WERI-Rb-1 (cell line): ENCODE data around the gene PML.
"Not testable (repeated sequence)": the region's sequence is repeated elsewhere in the genome, so short reads cannot be mapped to it uniquely, and the experiment has no call there.

ENCODE experiments used
- DNase-seq: peaks from one replicate; pipeline ENCODE4 v3.0.0-alpha.2; 2020
- H3K27ac ChIP-seq: fragments of 250-450 bp; sonication (Bioruptor Pico); 2 replicates; pipeline ENCODE4 v1.5.1; 2020; ENCODE audit warnings: mild to moderate bottlenecking, moderate library complexity
- H3K27me3 ChIP-seq: fragments of 250-450 bp; sonication (Bioruptor Pico); 2 replicates; pipeline ENCODE4 v1.5.1; 2021; ENCODE audit warnings: mild to moderate bottlenecking, low read depth, moderate library complexity; ENCODE audit not compliant: insufficient read depth, severe bottlenecking
- H3K36me3 ChIP-seq: fragments of 250-450 bp; sonication (Bioruptor Pico); 2 replicates; pipeline ENCODE4 v1.5.1; 2020; ENCODE audit warnings: mild to moderate bottlenecking, moderate library complexity
- H3K4me3 ChIP-seq: 2 replicates; pipeline ENCODE4 v1.5.1; 2011; ENCODE audit warnings: low read depth, mild to moderate bottlenecking, control low read depth, low read length
- H3K9me3 ChIP-seq: fragments of 250-450 bp; sonication (Bioruptor Pico); 2 replicates; pipeline ENCODE4 v1.5.1; 2021; ENCODE audit warnings: mild to moderate bottlenecking, moderate library complexity; ENCODE audit not compliant: severe bottlenecking
- CTCF ChIP-seq: IDR thresholded peaks from 2 replicates; pipeline ENCODE4 v1.5.1; 2011; ENCODE audit warnings: low read depth, mild to moderate bottlenecking, control low read depth, inconsistent platforms, low read length

Gene PML

GRCh38 chr15:73972984-73973682 lies 21.4 kb upstream of the PML start:
- H3K4me3 ChIP-seq: peak overlapping the region; percentile 8; the same call in 1 of the 2 replicates
- peak; percentile 90 for TF ChIP-seq CTCF
- peak; percentile 88 for DNase-seq
- no peaks in the 10 kb centered on the region for H3K36me3 ChIP-seq
- no peaks in the 10 kb centered on the region for H3K9me3 ChIP-seq
- no peaks in the 10 kb centered on the region for H3K27me3 ChIP-seq
- peak overlapping the region; percentile 9; the same call in 1 of the 2 replicates for H3K27ac ChIP-seq

DNA sequence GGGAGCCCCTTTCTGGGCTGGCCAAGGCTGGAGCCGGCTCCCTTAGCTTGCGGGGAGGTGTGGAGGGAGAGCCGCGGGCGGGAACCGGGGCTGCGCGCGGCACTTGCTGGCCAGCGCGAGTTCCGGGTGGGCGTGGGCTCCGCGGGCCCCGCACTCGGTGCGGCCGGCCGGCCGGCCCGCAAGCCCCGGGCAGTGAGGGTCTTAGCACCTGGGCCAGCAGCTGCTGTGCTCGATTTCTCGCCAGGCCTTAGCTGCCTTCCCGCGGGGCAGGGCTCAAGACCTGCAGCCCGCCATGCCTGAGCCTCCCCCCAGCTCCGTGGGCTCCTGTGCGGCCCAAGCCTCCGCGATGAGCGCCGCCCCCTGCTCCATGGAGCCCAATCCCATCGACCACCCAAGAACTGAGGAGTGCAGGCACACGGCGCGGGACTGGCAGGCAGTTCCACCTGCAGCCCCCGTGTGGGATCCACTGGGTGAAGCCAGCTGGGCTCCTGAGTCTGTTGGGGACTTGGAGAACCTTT lies 20.8 kb upstream of the PML start:
- H3K27ac ChIP-seq, H3K36me3 ChIP-seq, H3K27me3 ChIP-seq, H3K9me3 ChIP-seq, H3K4me3 ChIP-seq: not testable (repeated sequence)
- DNase-seq: peak; percentile 2

- not testable (repeated sequence) for H3K27ac ChIP-seq, H3K36me3 ChIP-seq, H3K9me3 ChIP-seq, DNase-seq, H3K27me3 ChIP-seq, H3K4me3 ChIP-seq
Observed at GRCh38 chr15:73975440-73976125, 18.9 kb upstream of the PML start.

DNA sequence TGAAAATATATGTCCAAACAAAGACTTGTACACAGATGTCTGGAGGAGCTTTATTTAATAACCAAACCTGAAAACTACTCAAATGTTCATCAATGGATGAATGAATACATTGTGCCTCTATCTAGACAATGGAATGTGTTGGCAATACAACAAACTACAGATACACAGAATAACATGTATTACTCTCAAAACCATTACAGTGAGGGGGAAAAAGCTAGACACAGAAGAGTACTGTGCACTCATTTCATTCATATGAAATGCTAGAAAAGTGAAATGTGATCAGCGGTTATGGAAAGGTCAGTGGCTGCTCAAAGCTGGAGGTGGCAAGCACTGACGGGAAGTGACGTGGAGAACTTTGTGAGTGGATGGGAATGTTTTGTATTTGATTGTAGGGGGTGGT lies 15.6 kb upstream of the PML start:
- no peak for DNase-seq
- Histone ChIP-seq H3K36me3 (no peaks in the 10 kb centered on the region), H3K4me3 (no peak overlapping the region), H3K9me3 (no peaks in the 10 kb centered on the region), H3K27ac (peak overlapping the region; percentile 81), H3K27me3 (no peaks in the 10 kb centered on the region)
- TF ChIP-seq CTCF: no peak

GRCh38 chr15:73979636-73980035 lies 14.9 kb upstream of the PML start:
- no peak overlapping the region for H3K4me3 ChIP-seq
- peak overlapping the region; percentile 81 for H3K27ac ChIP-seq
- DNase-seq: peak; percentile 84
- no peaks in the 10 kb centered on the region for H3K36me3 ChIP-seq
- TF ChIP-seq CTCF: no peak
- no peaks in the 10 kb centered on the region for H3K9me3 ChIP-seq
- H3K27me3 ChIP-seq: no peaks in the 10 kb centered on the region

GRCh38 chr15:73981761-73982221 lies 12.7 kb upstream of the PML start:
- Histone ChIP-seq H3K9me3 (no peaks in the 10 kb centered on the region), H3K27me3 (no peaks in the 10 kb centered on the region), H3K4me3 (no peak overlapping the region), H3K27ac (no peak overlapping the region; the same call in 1 of the 2 replicates), H3K36me3 (no peaks in the 10 kb centered on the region)
- TF ChIP-seq CTCF: no peak
- no peak for DNase-seq
